HG02623 (cell line): ENCODE results near the gene THSD4.

Experiments used
- ATAC-seq: cut with Tn5 transposase; IDR thresholded peaks from one replicate; pipeline ENCODE4 v1.9.1; 2021; ENCODE audit warnings: moderate library complexity; ENCODE audit not compliant: unreplicated experiment

Gene THSD4

GRCh38 chr15:71755092-71755970, 640.1 kb downstream of the THSD4 start:
- ATAC-seq = no peak

- no peak for ATAC-seq
Observed at GRCh38 chr15:71756599-71757352, 641.5 kb downstream of the THSD4 start.

- ATAC-seq = no peak
Observed at GRCh38 chr15:71757741-71758530, 642.7 kb downstream of the THSD4 start.

GRCh38 chr15:71758711-71759110, 643.4 kb downstream of the THSD4 start:
- no peak for ATAC-seq

GRCh38 chr15:71760852-71761251, 645.6 kb downstream of the THSD4 start:
- no peak for ATAC-seq

- ATAC-seq = no peak
Observed at GRCh38 chr15:71761649-71762048, 646.4 kb downstream of the THSD4 start.

- ATAC-seq = no peak
Observed at GRCh38 chr15:71768184-71768583, 652.9 kb downstream of the THSD4 start.

- no peak for ATAC-seq
Observed at GRCh38 chr15:71773206-71773859, 658.1 kb downstream of the THSD4 start.

GRCh38 chr15:71775856-71776255, 660.6 kb downstream of the THSD4 start:
- ATAC-seq = no peak

- ATAC-seq = no peak
Observed at GRCh38 chr15:71776304-71776703, 661.0 kb downstream of the THSD4 start.

GRCh38 chr15:71777216-71777943, 662.1 kb downstream of the THSD4 start:
- no peak for ATAC-seq

GRCh38 chr15:71779073-71779797, 664.0 kb downstream of the THSD4 start:
- ATAC-seq = no peak

- no peak for ATAC-seq
Observed at GRCh38 chr15:71780115-71780976, 665.1 kb downstream of the THSD4 start.

GRCh38 chr15:71781179-71781964, 666.1 kb downstream of the THSD4 start:
- no peak for ATAC-seq

- ATAC-seq = no peak
Observed at GRCh38 chr15:71781965-71782265, 666.6 kb downstream of the THSD4 start.

- ATAC-seq = no peak
Observed at GRCh38 chr15:71782422-71783165, 667.3 kb downstream of the THSD4 start.

GRCh38 chr15:71784719-71785118, 669.4 kb downstream of the THSD4 start:
- no peak for ATAC-seq
